Gastroesophageal sphincter (tissue), 4 donors: ENCODE results near the gene OR51G2. TPM values are rescaled to one million over a fixed set of nuclear protein-coding genes. Genes with fewer than 3 reads are reported as not detected.

Source experiments
- ATAC-seq: fragments of 150-250 bp; one replicate; pipeline ENCODE4 v1.9.1; 2016; ENCODE audit warnings: mild to moderate bottlenecking, moderate library complexity
- H3K27ac ChIP-seq, 4 donors: fragments of 200-600 bp; sonication (generic) in 3 of 4; 1 replicate in 3 of 4; 2 replicates in 1 of 4; pipeline ENCODE4 v1.5.1; 2016 to 2019
- H3K27me3 ChIP-seq: fragments of 200-600 bp; sonication (generic); one replicate; pipeline ENCODE4 v1.5.1; 2019
- H3K36me3 ChIP-seq, 2 donors: fragments of 200-600 bp; sonication (generic); one replicate each; pipeline ENCODE4 v1.5.1; 2019; ENCODE audit warnings: control low read depth in 1 of 2
- H3K4me1 ChIP-seq, 3 donors: fragments of 200-600 bp; sonication (generic); 1 replicate in 2 of 3; 2 replicates in 1 of 3; pipeline ENCODE4 v1.5.1; 2016 to 2019; ENCODE audit warnings: control low read depth in 2 of 3
- H3K4me3 ChIP-seq, 2 donors: fragments of 200-600 bp; sonication (generic); one replicate each; pipeline ENCODE4 v1.5.1; 2019; ENCODE audit warnings: mild to moderate bottlenecking in 1 of 2, moderate library complexity in 1 of 2
- H3K9me3 ChIP-seq, 3 donors: fragments of 200-600 bp; sonication (generic); one replicate each; pipeline ENCODE4 v1.5.1; 2017 to 2019; ENCODE audit warnings: control low read depth in 2 of 3
- CTCF ChIP-seq, 4 experiments: fragments of 200-600 bp in 2 of 4; fragments of 450-650 bp in 2 of 4; sonication (generic) in 1 of 4; IDR thresholded peaks; one replicate each; pipeline ENCODE4 v1.5.1; 2017 to 2019; ENCODE audit warnings: antibody characterized with exemption in 4 of 4, mild to moderate bottlenecking in 2 of 4, moderate library complexity in 2 of 4
- EP300 ChIP-seq: sonication (generic); formaldehyde crosslinking; IDR thresholded peaks from one replicate; pipeline ENCODE4 v1.6.1; 2017; ENCODE audit warnings: antibody characterized with exemption, mild to moderate bottlenecking
- POLR2A ChIP-seq, 2 donors: fragments of 450-650 bp; IDR thresholded peaks; one replicate each; pipeline ENCODE4 v1.6.1; 2017; ENCODE audit warnings: antibody characterized with exemption in 2 of 2, mild to moderate bottlenecking in 2 of 2, moderate library complexity in 1 of 2
- POLR2AphosphoS5 ChIP-seq: sonication (generic); formaldehyde crosslinking; IDR thresholded peaks from one replicate; pipeline ENCODE4 v1.6.1; 2017; ENCODE audit warnings: antibody characterized with exemption
- WGBS, 2 donors: methylation state at CpG; one replicate each; pipeline ENCODE4 v1.1.5; 2018; ENCODE audit warnings: low coverage in 1 of 2; 5-methylcytosine and 5-hydroxymethylcytosine counted together
- total RNA-seq, 4 donors: library from RNA; depleted of rRNA; stranded (reverse); fragments of >200 nt; gene quantifications; one replicate each; pipeline ENCODE4 v1.1.0, GENCODE V29; 2016

The OR51G2 gene
- total RNA-seq, 4 donors from 2014 or later, result not detected

GRCh38 chr11:4922304-4922703 lies 3.2 kb upstream of the OR51G2 start:
- TF ChIP-seq POLR2AphosphoS5 (no peak), POLR2A (IDR thresholded peaks at IDR 0.05) (no peak), EP300 (no peak), CTCF (IDR thresholded peaks at IDR 0.05) (no peak)
- H3K4me3 ChIP-seq, result no peak overlapping the region
- no peaks in the 10 kb centered on the region for H3K36me3 ChIP-seq
- H3K4me1 ChIP-seq, result no peaks in the 10 kb centered on the region
- H3K27me3 ChIP-seq, result no peaks in the 10 kb centered on the region
- H3K27ac ChIP-seq, result no peak overlapping the region
- WGBS, 2 donors, result 42 to 45% methylated on average over 1 of the region's 1 CpG
- no peaks in the 10 kb centered on the region for H3K9me3 ChIP-seq
- no peak for ATAC-seq

- Histone ChIP-seq H3K36me3 (no peaks in the 10 kb centered on the region), H3K27ac (no peak overlapping the region), H3K27me3 (no peaks in the 10 kb centered on the region), H3K4me3 (no peak overlapping the region), H3K9me3 (no peaks in the 10 kb centered on the region), H3K4me1 (no peaks in the 10 kb centered on the region)
- TF ChIP-seq POLR2A (IDR thresholded peaks at IDR 0.05), result no peak
- no peak for TF ChIP-seq CTCF (IDR thresholded peaks at IDR 0.05)
- 55 to 85% methylated on average over 1 of the region's 1 CpG for WGBS, 2 donors
- ATAC-seq, result no peak
Observed at GRCh38 chr11:4921796-4922195, 2.6 kb upstream of the OR51G2 start.

- Histone ChIP-seq H3K27me3 (no peaks in the 10 kb centered on the region), H3K9me3 (no peaks in the 10 kb centered on the region), H3K36me3 (no peaks in the 10 kb centered on the region), H3K27ac (no peak overlapping the region), H3K4me3 (no peak overlapping the region), H3K4me1 (no peaks in the 10 kb centered on the region)
- no peak for ATAC-seq
- TF ChIP-seq CTCF (IDR thresholded peaks at IDR 0.05), result no peak
- TF ChIP-seq POLR2AphosphoS5, result no peak
- TF ChIP-seq POLR2A (IDR thresholded peaks at IDR 0.05), result no peak
- TF ChIP-seq EP300, result no peak
Observed at GRCh38 chr11:4916581-4916980, 2.6 kb downstream of the OR51G2 start.

GRCh38 chr11:4903484-4903883 lies 15.7 kb downstream of the OR51G2 start, which contains the start of gene OR51A7:
Gene OR51A7 (plus strand): TSS chr11:4903783. CDS start chr11:4907370, 3,587 bp downstream.
- Histone ChIP-seq H3K36me3 (no peaks in the 10 kb centered on the region), H3K4me3 (no peak within 1 kb of the TSS), H3K4me1 (no peaks in the 10 kb centered on the region), H3K27ac (no peak within 1 kb of the TSS), H3K9me3 (no peaks in the 10 kb centered on the region), H3K27me3 (no peaks in the 10 kb centered on the region)
- no peak for TF ChIP-seq POLR2AphosphoS5
- no peak for TF ChIP-seq EP300
- TF ChIP-seq POLR2A (IDR thresholded peaks at IDR 0.05), result no peak
- no peak for TF ChIP-seq CTCF (IDR thresholded peaks at IDR 0.05)
- ATAC-seq, result no peak

GRCh38 chr11:4891996-4892640 lies 27.0 kb downstream of the OR51G2 start:
- no peak for ATAC-seq
- WGBS, 2 donors, result 81 to 83% methylated on average over 1 of the region's 1 CpG
- no peaks in the 10 kb centered on the region for H3K36me3 ChIP-seq
- no peaks in the 10 kb centered on the region for H3K9me3 ChIP-seq
- no peak overlapping the region for H3K27ac ChIP-seq
- no peaks in the 10 kb centered on the region for H3K4me1 ChIP-seq
- H3K4me3 ChIP-seq, result no peak overlapping the region
- TF ChIP-seq EP300 (no peak), POLR2A (IDR thresholded peaks at IDR 0.05) (no peak), POLR2AphosphoS5 (no peak), CTCF (IDR thresholded peaks at IDR 0.05) (no peak)
- no peaks in the 10 kb centered on the region for H3K27me3 ChIP-seq
